HEK293 (cell line): Measurements from ENCODE around the gene ELAVL1.

Source experiments
- GLIS2 ChIP-seq: fragments of 450-650 bp; formaldehyde crosslinking; IDR thresholded peaks from 2 replicates; pipeline ENCODE4 v1.5.1; 2016; ENCODE audit warnings: missing biosample characterization, missing genetic modification characterization
- MZF1 ChIP-seq: fragments of 450-650 bp; formaldehyde crosslinking; IDR thresholded peaks from 2 replicates; pipeline ENCODE4 v1.5.1; 2017; ENCODE audit warnings: missing biosample characterization, missing genetic modification characterization, borderline replicate concordance
- ZBTB1 ChIP-seq: fragments of 450-650 bp; formaldehyde crosslinking; IDR thresholded peaks from 2 replicates; pipeline ENCODE4 v1.5.1; 2016; ENCODE audit warnings: missing biosample characterization, missing genetic modification characterization
- ZBTB8A ChIP-seq: fragments of 450-650 bp; formaldehyde crosslinking; IDR thresholded peaks from 2 replicates; pipeline ENCODE4 v1.5.1; 2016; ENCODE audit warnings: missing biosample characterization, missing genetic modification characterization
- ZNF138 ChIP-seq: fragments of 450-650 bp; formaldehyde crosslinking; IDR thresholded peaks from 2 replicates; pipeline ENCODE4 v1.5.1; 2016; ENCODE audit warnings: missing biosample characterization, missing genetic modification characterization, borderline replicate concordance
- ZNF19 ChIP-seq: fragments of 450-650 bp; formaldehyde crosslinking; IDR thresholded peaks from 2 replicates; pipeline ENCODE4; 2016; ENCODE audit warnings: missing biosample characterization, missing genetic modification characterization, low read depth
- ZNF561 ChIP-seq: fragments of 450-650 bp; IDR thresholded peaks from 2 replicates; pipeline ENCODE4 v1.5.1; 2018; ENCODE audit warnings: missing biosample characterization, missing genetic modification characterization, borderline replicate concordance
- ZNF626 ChIP-seq: fragments of 450-650 bp; sonication (Bioruptor Pico); formaldehyde crosslinking; IDR thresholded peaks from 2 replicates; pipeline ENCODE4 v1.5.1; 2018; ENCODE audit warnings: missing biosample characterization, missing genetic modification characterization, inconsistent platforms
- ZNF707 ChIP-seq: fragments of 450-650 bp; formaldehyde crosslinking; IDR thresholded peaks from 2 replicates; pipeline ENCODE4 v1.5.1; 2016; ENCODE audit warnings: missing biosample characterization, missing genetic modification characterization
- ZNF791 ChIP-seq: fragments of 450-650 bp; formaldehyde crosslinking; IDR thresholded peaks from 2 replicates; pipeline ENCODE4 v1.5.1; 2016; ENCODE audit warnings: missing biosample characterization, missing genetic modification characterization
- TF ChIP-seq, protein P1 (sequence below): fragments of 450-650 bp; formaldehyde crosslinking; IDR thresholded peaks from 2 replicates; pipeline ENCODE4 v1.5.1; 2016; ENCODE audit warnings: missing biosample characterization, missing genetic modification characterization

DNA sequence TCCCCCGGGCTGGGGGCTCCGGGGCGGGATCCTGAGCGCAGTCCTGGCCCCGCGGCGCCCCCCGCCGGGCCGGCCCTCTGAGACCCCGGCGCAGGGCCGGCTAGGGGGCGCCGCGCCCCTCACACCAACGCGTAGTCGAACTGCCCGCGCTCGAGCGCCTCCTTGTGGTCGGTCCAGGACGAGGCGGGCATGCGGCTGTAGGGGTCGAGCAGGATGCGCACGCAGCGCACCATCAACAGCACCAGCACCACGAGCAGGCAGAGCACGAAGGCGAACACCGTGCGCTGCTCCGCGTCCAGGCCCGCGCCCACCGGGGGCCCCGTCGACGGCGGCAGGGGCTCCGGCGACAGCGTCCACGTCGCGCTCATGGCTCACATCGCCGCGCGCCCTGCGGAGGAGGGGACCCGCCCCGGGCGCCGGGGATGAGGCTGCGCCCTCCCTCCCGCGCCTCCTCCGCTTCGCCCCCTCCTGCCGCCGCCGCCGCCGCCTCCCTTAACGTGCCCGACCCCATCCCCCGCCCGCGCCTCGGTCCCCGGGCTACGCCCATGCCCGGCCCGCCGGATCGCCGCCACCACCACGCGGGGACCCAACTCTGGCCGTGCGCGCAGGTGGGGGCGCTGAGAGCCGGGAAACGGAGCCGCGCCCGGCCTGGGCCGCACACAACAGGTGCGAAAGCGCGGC, 80.1 kb downstream of the ELAVL1 start:
- TF ChIP-seq, protein P1, sequence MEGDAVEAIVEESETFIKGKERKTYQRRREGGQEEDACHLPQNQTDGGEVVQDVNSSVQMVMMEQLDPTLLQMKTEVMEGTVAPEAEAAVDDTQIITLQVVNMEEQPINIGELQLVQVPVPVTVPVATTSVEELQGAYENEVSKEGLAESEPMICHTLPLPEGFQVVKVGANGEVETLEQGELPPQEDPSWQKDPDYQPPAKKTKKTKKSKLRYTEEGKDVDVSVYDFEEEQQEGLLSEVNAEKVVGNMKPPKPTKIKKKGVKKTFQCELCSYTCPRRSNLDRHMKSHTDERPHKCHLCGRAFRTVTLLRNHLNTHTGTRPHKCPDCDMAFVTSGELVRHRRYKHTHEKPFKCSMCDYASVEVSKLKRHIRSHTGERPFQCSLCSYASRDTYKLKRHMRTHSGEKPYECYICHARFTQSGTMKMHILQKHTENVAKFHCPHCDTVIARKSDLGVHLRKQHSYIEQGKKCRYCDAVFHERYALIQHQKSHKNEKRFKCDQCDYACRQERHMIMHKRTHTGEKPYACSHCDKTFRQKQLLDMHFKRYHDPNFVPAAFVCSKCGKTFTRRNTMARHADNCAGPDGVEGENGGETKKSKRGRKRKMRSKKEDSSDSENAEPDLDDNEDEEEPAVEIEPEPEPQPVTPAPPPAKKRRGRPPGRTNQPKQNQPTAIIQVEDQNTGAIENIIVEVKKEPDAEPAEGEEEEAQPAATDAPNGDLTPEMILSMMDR: peak; percentile 95
- TF ChIP-seq ZNF138 (tag by site-specific recombination) (no peak), ZNF561 (tag by site-specific recombination) (peak; percentile 46; the same call in 1 of the 2 replicates), ZNF19 (no peak), MZF1 (no peak), ZNF707 (tag by site-specific recombination) (no peak), ZNF626 (tag by site-specific recombination) (no peak), GLIS2 (tag by site-specific recombination) (peak; percentile 25; the same call in 1 of the 2 replicates), ZBTB8A (no peak), ZBTB1 (tag by site-specific recombination) (no peak), ZNF791 (tag by site-specific recombination) (no peak)
